ENCODE measurements around the gene HDAC7.

Gene HDAC7

GRCh38 chr12:47769234-47770085 lies 50.2 kb downstream of the HDAC7 start:
- H2AFZ ChIP-seq (ENCODE audit: low read length, unreplicated experiment), result no peak overlapping the region
- H3K4me1 ChIP-seq (ENCODE audit: control insufficient read depth, insufficient read depth, low read length, unreplicated experiment), result peaks cover 12% of the 10 kb centered on the region
- H3K79me2 ChIP-seq (ENCODE audit: control insufficient read depth, insufficient read depth, low read length, unreplicated experiment), result no peaks in the 10 kb centered on the region
- no peak overlapping the region for H3K27ac ChIP-seq (ENCODE audit: low read depth, low read length)
- no peaks in the 10 kb centered on the region for H3K36me3 ChIP-seq (ENCODE audit: insufficient read depth, low read length)
- H3K27me3 ChIP-seq (ENCODE audit: insufficient read depth, low read length), result no peaks in the 10 kb centered on the region
- no peak overlapping the region for H3K4me3 ChIP-seq (ENCODE audit: low read depth, low read length)

DNA sequence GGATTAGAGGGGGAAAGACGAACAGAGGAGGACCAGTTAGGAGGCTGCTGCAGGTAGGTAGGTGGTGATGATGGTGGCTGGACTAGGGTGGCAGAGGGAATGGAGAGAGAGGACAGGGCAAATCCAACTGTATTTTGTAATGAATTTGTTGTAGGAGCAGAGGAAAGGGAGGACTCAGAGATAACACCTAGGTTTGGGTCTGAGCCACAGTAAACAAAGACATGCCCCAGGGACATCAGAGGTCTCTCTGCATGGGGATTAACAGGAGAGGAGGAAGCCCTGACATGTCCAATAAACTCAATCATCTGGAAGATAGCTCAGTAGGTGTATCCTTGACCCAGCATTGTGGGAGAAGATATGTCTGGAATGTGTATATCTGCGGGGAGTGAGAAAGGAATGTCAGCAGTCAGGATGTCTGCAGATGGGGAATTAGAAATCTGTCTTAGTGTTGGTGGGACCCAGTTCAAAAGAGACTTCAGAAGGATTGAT lies 51.3 kb downstream of the HDAC7 start:
- no peaks in the 10 kb centered on the region for H3K36me3 ChIP-seq (ENCODE audit: insufficient read depth, low read length)
- peaks cover 12% of the 10 kb centered on the region for H3K4me1 ChIP-seq (ENCODE audit: control insufficient read depth, insufficient read depth, low read length, unreplicated experiment)
- H3K4me3 ChIP-seq (ENCODE audit: low read depth, low read length), result no peak overlapping the region
- no peaks in the 10 kb centered on the region for H3K79me2 ChIP-seq (ENCODE audit: control insufficient read depth, insufficient read depth, low read length, unreplicated experiment)
- H3K27me3 ChIP-seq (ENCODE audit: insufficient read depth, low read length), result no peaks in the 10 kb centered on the region
- no peak overlapping the region for H3K27ac ChIP-seq (ENCODE audit: low read depth, low read length)
- H2AFZ ChIP-seq (ENCODE audit: low read length, unreplicated experiment), result no peak overlapping the region

DNA sequence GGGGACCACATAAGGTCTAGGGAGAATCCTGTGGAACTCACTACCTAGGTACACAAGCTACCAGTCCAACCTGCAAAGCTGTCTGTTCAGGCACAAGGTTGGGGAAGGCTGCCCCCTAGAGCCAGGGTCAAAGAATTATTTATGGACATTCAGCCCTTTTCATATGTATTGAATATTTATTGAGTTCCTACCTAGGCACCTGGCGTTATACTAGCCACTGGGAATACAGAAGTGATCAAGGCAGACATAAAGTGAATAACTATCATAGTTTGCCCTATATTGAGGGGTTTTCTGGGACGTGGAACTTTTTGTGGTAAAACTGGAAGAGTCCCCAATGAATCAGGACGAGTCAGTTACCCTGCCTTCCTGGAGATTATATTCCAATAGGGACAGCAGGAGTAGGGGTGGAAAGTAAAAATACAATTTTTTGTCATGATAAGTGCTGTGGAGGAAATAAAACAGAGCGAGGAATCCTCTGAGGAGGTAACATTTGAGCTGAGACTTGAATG lies 52.4 kb downstream of the HDAC7 start:
- no peak overlapping the region for H2AFZ ChIP-seq (ENCODE audit: low read length, unreplicated experiment)

DNA sequence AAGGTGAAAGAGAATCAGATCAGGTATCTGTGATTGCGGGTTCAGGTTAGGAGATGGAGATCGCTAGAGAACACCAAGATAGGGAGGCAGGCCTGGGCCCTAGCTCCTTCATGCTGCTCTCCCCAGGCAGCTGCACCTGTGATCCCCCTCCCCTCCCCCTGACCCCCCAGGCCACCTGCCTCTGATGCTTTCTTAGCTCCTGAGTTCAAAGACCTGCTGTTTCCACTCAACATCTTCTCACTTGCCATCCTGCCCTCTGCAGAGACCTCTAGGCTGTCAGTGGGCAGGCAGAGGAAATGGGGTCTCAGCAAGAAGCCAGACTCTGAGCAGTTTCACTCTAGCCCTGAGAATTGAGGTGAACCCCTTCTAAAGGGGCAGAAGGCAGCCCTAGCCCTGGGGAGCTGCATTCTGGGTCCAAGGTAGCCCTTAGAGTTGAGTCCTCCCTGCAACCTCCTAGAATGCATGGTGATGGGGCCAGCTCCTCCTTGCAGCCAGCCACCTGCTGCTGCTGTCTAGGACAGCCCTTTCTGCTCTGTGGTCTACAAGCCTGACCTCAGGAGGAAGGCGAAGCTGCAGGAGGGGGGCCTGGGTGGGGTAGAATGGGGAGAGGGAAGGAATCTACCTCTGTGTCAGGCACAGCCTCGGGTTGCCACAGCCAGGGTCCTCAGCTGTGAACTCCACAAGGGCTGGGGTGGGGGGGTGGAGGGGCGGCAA lies 53.0 kb downstream of the HDAC7 start:
- H3K79me2 ChIP-seq (ENCODE audit: control insufficient read depth, insufficient read depth, low read length, unreplicated experiment), result no peaks in the 10 kb centered on the region
- H3K4me1 ChIP-seq (ENCODE audit: control insufficient read depth, insufficient read depth, low read length, unreplicated experiment), result peaks cover 12% of the 10 kb centered on the region
- no peak overlapping the region for H3K27ac ChIP-seq (ENCODE audit: low read depth, low read length)
- no peaks in the 10 kb centered on the region for H3K27me3 ChIP-seq (ENCODE audit: insufficient read depth, low read length)
- H2AFZ ChIP-seq (ENCODE audit: low read length, unreplicated experiment), result no peak overlapping the region
- H3K4me3 ChIP-seq (ENCODE audit: low read depth, low read length), result no peak overlapping the region
- H3K36me3 ChIP-seq (ENCODE audit: insufficient read depth, low read length), result no peaks in the 10 kb centered on the region

More for the DNA sequence above, 52.4 kb downstream of the HDAC7 start:
- no peaks in the 10 kb centered on the region for H3K36me3 ChIP-seq (ENCODE audit: insufficient read depth, low read length)
- H3K27me3 ChIP-seq (ENCODE audit: insufficient read depth, low read length), result no peaks in the 10 kb centered on the region
- H3K4me1 ChIP-seq (ENCODE audit: control insufficient read depth, insufficient read depth, low read length, unreplicated experiment), result peaks cover 12% of the 10 kb centered on the region
- no peak overlapping the region for H3K27ac ChIP-seq (ENCODE audit: low read depth, low read length)
- H3K4me3 ChIP-seq (ENCODE audit: low read depth, low read length), result no peak overlapping the region
- H3K79me2 ChIP-seq (ENCODE audit: control insufficient read depth, insufficient read depth, low read length, unreplicated experiment), result no peaks in the 10 kb centered on the region

- no peak overlapping the region for H3K27ac ChIP-seq (ENCODE audit: low read depth, low read length)
- H3K79me2 ChIP-seq (ENCODE audit: control insufficient read depth, insufficient read depth, low read length, unreplicated experiment), result no peaks in the 10 kb centered on the region
- peaks cover 11% of the 10 kb centered on the region for H3K4me1 ChIP-seq (ENCODE audit: control insufficient read depth, insufficient read depth, low read length, unreplicated experiment)
- no peak overlapping the region for H3K4me3 ChIP-seq (ENCODE audit: low read depth, low read length)
- H3K36me3 ChIP-seq (ENCODE audit: insufficient read depth, low read length), result no peaks in the 10 kb centered on the region
- H3K27me3 ChIP-seq (ENCODE audit: insufficient read depth, low read length), result no peaks in the 10 kb centered on the region
- H2AFZ ChIP-seq (ENCODE audit: low read length, unreplicated experiment), result no peak overlapping the region
Observed at GRCh38 chr12:47763481-47764346, 56.0 kb downstream of the HDAC7 start.

- no peak overlapping the region for H2AFZ ChIP-seq (ENCODE audit: low read length, unreplicated experiment)
- H3K27me3 ChIP-seq (ENCODE audit: insufficient read depth, low read length), result no peaks in the 10 kb centered on the region
- H3K36me3 ChIP-seq (ENCODE audit: insufficient read depth, low read length), result no peaks in the 10 kb centered on the region
- H3K4me3 ChIP-seq (ENCODE audit: low read depth, low read length), result no peak overlapping the region
- peaks cover 9% of the 10 kb centered on the region for H3K4me1 ChIP-seq (ENCODE audit: control insufficient read depth, insufficient read depth, low read length, unreplicated experiment)
- no peak overlapping the region for H3K27ac ChIP-seq (ENCODE audit: low read depth, low read length)
- H3K79me2 ChIP-seq (ENCODE audit: control insufficient read depth, insufficient read depth, low read length, unreplicated experiment), result no peaks in the 10 kb centered on the region
Observed at GRCh38 chr12:47762850-47763465, 56.7 kb downstream of the HDAC7 start.

GRCh38 chr12:47758834-47759690 lies 60.6 kb downstream of the HDAC7 start, which contains the start of gene RAPGEF3:
Gene RAPGEF3 (minus strand): TSS chr12:47758880. CDS start chr12:47758556, 324 bp downstream.
- H3K4me1 ChIP-seq (ENCODE audit: control insufficient read depth, insufficient read depth, low read length, unreplicated experiment), result peaks cover 21% of the 10 kb centered on the region
- H3K27ac ChIP-seq (ENCODE audit: low read depth, low read length), result peak within 1 kb of the TSS; percentile 42; the same call in 1 of the 2 replicates
- peak within 1 kb of the TSS; percentile 67 for H2AFZ ChIP-seq (ENCODE audit: low read length, unreplicated experiment)

GRCh38 chr12:47758584-47758833 lies 61.2 kb downstream of the HDAC7 start:
- Histone ChIP-seq H3K79me2 (ENCODE audit: control insufficient read depth, insufficient read depth, low read length, unreplicated experiment) (no peaks in the 10 kb centered on the region), H3K4me1 (ENCODE audit: control insufficient read depth, insufficient read depth, low read length, unreplicated experiment) (peaks cover 26% of the 10 kb centered on the region), H2AFZ (ENCODE audit: low read length, unreplicated experiment) (peak overlapping the region; percentile 67), H3K36me3 (ENCODE audit: insufficient read depth, low read length) (no peaks in the 10 kb centered on the region), H3K4me3 (ENCODE audit: low read depth, low read length) (peak overlapping the region; percentile 84), H3K27me3 (ENCODE audit: insufficient read depth, low read length) (no peaks in the 10 kb centered on the region), H3K27ac (ENCODE audit: low read depth, low read length) (no peak overlapping the region)

More at GRCh38 chr12:47758834-47759690, 60.6 kb downstream of the HDAC7 start, which contains the start of gene RAPGEF3:
- peak within 1 kb of the TSS; percentile 84 for H3K4me3 ChIP-seq (ENCODE audit: low read depth, low read length)
- H3K27me3 ChIP-seq (ENCODE audit: insufficient read depth, low read length), result no peaks in the 10 kb centered on the region
- no peaks in the 10 kb centered on the region for H3K79me2 ChIP-seq (ENCODE audit: control insufficient read depth, insufficient read depth, low read length, unreplicated experiment)
- no peaks in the 10 kb centered on the region for H3K36me3 ChIP-seq (ENCODE audit: insufficient read depth, low read length)

- Histone ChIP-seq H2AFZ (ENCODE audit: low read length, unreplicated experiment) (peak overlapping the region; percentile 67), H3K79me2 (ENCODE audit: control insufficient read depth, insufficient read depth, low read length, unreplicated experiment) (no peaks in the 10 kb centered on the region), H3K36me3 (ENCODE audit: insufficient read depth, low read length) (no peaks in the 10 kb centered on the region), H3K4me3 (ENCODE audit: low read depth, low read length) (peak overlapping the region; percentile 84), H3K27me3 (ENCODE audit: insufficient read depth, low read length) (no peaks in the 10 kb centered on the region), H3K27ac (ENCODE audit: low read depth, low read length) (no peak overlapping the region), H3K4me1 (ENCODE audit: control insufficient read depth, insufficient read depth, low read length, unreplicated experiment) (peaks cover 31% of the 10 kb centered on the region)
Observed at GRCh38 chr12:47757840-47758583, 61.7 kb downstream of the HDAC7 start.

Data from ACC112 (cell line).